Epithelial cell of esophagus (primary cell): ENCODE measurements around the gene UFD1.

ENCODE experiments used
- DNase-seq: peaks from one replicate; pipeline ENCODE4 v3.0.0; 2010; ENCODE audit warnings: low read depth
- H3K4me3 ChIP-seq: 2 replicates; pipeline ENCODE4 v1.5.1; 2011; ENCODE audit warnings: mild to moderate bottlenecking, low read length, control low read depth
- CTCF ChIP-seq: IDR thresholded peaks from 2 replicates; pipeline ENCODE4 v1.5.1; 2011; ENCODE audit warnings: low read depth, mild to moderate bottlenecking, low read length, control low read depth, inconsistent platforms; ENCODE audit not compliant: insufficient read depth; ENCODE audit errors: missing control alignments

Gene UFD1

GRCh38 chr22:19509191-19509590 lies 30.2 kb upstream of the UFD1 start:
- H3K4me3 ChIP-seq, result no peak overlapping the region
- no peak for TF ChIP-seq CTCF
- peak; percentile 38 for DNase-seq

- no peak for DNase-seq
- TF ChIP-seq CTCF, result no peak
Measured at GRCh38 chr22:19508024-19508776, 29.2 kb upstream of the UFD1 start.

GRCh38 chr22:19507534-19507861 lies 28.5 kb upstream of the UFD1 start:
- no peak for DNase-seq
- TF ChIP-seq CTCF, result no peak
- H3K4me3 ChIP-seq, result no peak overlapping the region

More at GRCh38 chr22:19508024-19508776, 29.2 kb upstream of the UFD1 start:
- no peak overlapping the region for H3K4me3 ChIP-seq

- TF ChIP-seq CTCF, result no peak
- no peak overlapping the region for H3K4me3 ChIP-seq
- DNase-seq, result no peak
Measured at GRCh38 chr22:19506212-19506611, 27.2 kb upstream of the UFD1 start.

- H3K4me3 ChIP-seq, result no peak overlapping the region
- no peak for TF ChIP-seq CTCF
Measured at GRCh38 chr22:19505735-19506126, 26.7 kb upstream of the UFD1 start.

GRCh38 chr22:19504900-19505734 lies 26.1 kb upstream of the UFD1 start:
- no peak for TF ChIP-seq CTCF
- DNase-seq, result no peak
- no peak overlapping the region for H3K4me3 ChIP-seq

More at GRCh38 chr22:19505735-19506126, 26.7 kb upstream of the UFD1 start:
- no peak for DNase-seq
